H1 (cell line): ENCODE measurements around the gene SGMS2. TPM values are rescaled to one million over a fixed set of nuclear protein-coding genes. Genes with fewer than 3 reads are reported as not detected.

Source experiments
- CTCF ChIA-PET: fragments of 300-600 bp; sonication (Branson Sonifier 250); formaldehyde crosslinking; loops from one replicate; lab custom pipeline; 2021; ENCODE audit not compliant: partially characterized antibody; lab: Charles Lee
- POLR2A ChIA-PET: fragments of 300-600 bp; sonication (Branson Sonifier 250); formaldehyde crosslinking; loops from one replicate; lab custom pipeline; 2021; ENCODE audit warnings: inconsistent platforms; ENCODE audit not compliant: partially characterized antibody; lab: Charles Lee
- DNase-seq, 2 experiments: peaks; one replicate each; pipeline versions ENCODE4 v3.0.0 to v3.0.0-alpha.2; 2010 to 2022; ENCODE audit warnings: low spot score in 2 of 2, low read depth in 1 of 2, mixed read lengths in 1 of 2
- FAIRE-seq: peaks from 2 replicates; lab custom pipeline; 2011; peaks lifted over from hg19 to GRCh38; lab: Jason Lieb, UNC
- H2AFZ ChIP-seq: 2 replicates; pipeline ENCODE4 v1.8.1; 2012; ENCODE audit warnings: low read length, inconsistent platforms
- H2AK5ac ChIP-seq: 2 replicates; pipeline ENCODE4 v1.6.1; 2013; ENCODE audit warnings: low read depth, low read length
- H2BK120ac ChIP-seq: replicated peaks from 2 replicates; pipeline ENCODE3; 2013; ENCODE audit warnings: low read depth, low read length, inconsistent platforms
- H2BK12ac ChIP-seq: 2 replicates; pipeline ENCODE4 v1.6.1; 2013; ENCODE audit warnings: low read depth, low read length
- H2BK15ac ChIP-seq: 2 replicates; pipeline ENCODE4 v1.6.1; 2013; ENCODE audit warnings: low read length
- H2BK20ac ChIP-seq: 2 replicates; pipeline ENCODE4 v1.6.1; 2013; ENCODE audit warnings: low read length
- H2BK5ac ChIP-seq: 2 replicates; pipeline ENCODE4 v1.6.1; 2013; ENCODE audit warnings: low read depth, low read length
- H3K14ac ChIP-seq: 2 replicates; pipeline ENCODE4 v1.6.1; 2013; ENCODE audit warnings: inconsistent platforms; ENCODE audit not compliant: insufficient read length
- H3K18ac ChIP-seq: 2 replicates; pipeline ENCODE4 v1.6.1; 2013; ENCODE audit warnings: low read length; ENCODE audit errors: extremely low read depth
- H3K23ac ChIP-seq: 2 replicates; pipeline ENCODE4 v1.6.1; 2013; ENCODE audit warnings: inconsistent platforms; ENCODE audit not compliant: insufficient read length
- H3K23me2 ChIP-seq: 2 replicates; pipeline ENCODE4 v1.6.1; 2013; ENCODE audit warnings: low read depth, low read length
- H3K27ac ChIP-seq: 2 replicates; pipeline ENCODE4 v1.6.1; 2011; ENCODE audit warnings: low read depth, low read length, inconsistent platforms
- H3K27me3 ChIP-seq, 4 experiments: replicated peaks in 1 of 4; 1 replicate in 1 of 4; 2 replicates in 3 of 4; pipeline versions ENCODE4 v1.6.1 to v1.8.1; 2011 to 2013; ENCODE audit warnings: low read length in 3 of 4, mild to moderate bottlenecking in 3 of 4, inconsistent platforms in 2 of 4, mixed read lengths in 2 of 4, moderate library complexity in 1 of 4; ENCODE audit not compliant: control insufficient read depth in 3 of 4, insufficient read depth in 3 of 4; ENCODE audit errors: extremely low read depth in 1 of 4
- H3K36me3 ChIP-seq, 4 experiments: 2 replicates each; pipeline versions ENCODE4 v1.6.1 to v1.8.1; 2011 to 2013; ENCODE audit warnings: mild to moderate bottlenecking in 4 of 4, low read length in 3 of 4, moderate library complexity in 2 of 4, control low read depth in 1 of 4, inconsistent platforms in 1 of 4; ENCODE audit not compliant: insufficient read depth in 4 of 4, control insufficient read depth in 2 of 4
- H3K4ac ChIP-seq: replicated peaks from 2 replicates; pipeline ENCODE3; 2013; ENCODE audit warnings: low read length, low read depth, mixed read lengths, inconsistent platforms; ENCODE audit not compliant: insufficient read length
- H3K4me1 ChIP-seq, 4 experiments: replicated peaks in 1 of 4; 1 replicate in 1 of 4; 2 replicates in 3 of 4; pipeline versions ENCODE4 v1.6.1 to v1.8.1; 2011 to 2013; ENCODE audit warnings: low read length in 3 of 4, inconsistent platforms in 2 of 4, mixed read lengths in 1 of 4; ENCODE audit not compliant: insufficient read depth in 4 of 4, control insufficient read depth in 3 of 4
- H3K4me2 ChIP-seq, 2 experiments: 2 replicates each; pipeline versions ENCODE4 v1.6.1 to v1.8.1; 2011 to 2013; ENCODE audit warnings: low read depth in 2 of 2, low read length in 2 of 2, control low read depth in 1 of 2, inconsistent platforms in 1 of 2, mild to moderate bottlenecking in 1 of 2; ENCODE audit not compliant: insufficient read depth in 1 of 2
- H3K4me3 ChIP-seq, 4 experiments: fragments of 200-600, 300-600 bp in 1 of 4; sonication (generic), shearing (Covaris generic), sonication (Bioruptor Twin) in 1 of 4; 2 replicates each; pipeline versions ENCODE4 v1.5.1 to v1.8.1; 2011 to 2016; ENCODE audit warnings: low read length in 4 of 4, low read depth in 3 of 4, control low read depth in 2 of 4, inconsistent platforms in 2 of 4, mild to moderate bottlenecking in 2 of 4, mixed read lengths in 1 of 4, moderate library complexity in 1 of 4; ENCODE audit not compliant: insufficient read depth in 2 of 4; ENCODE audit errors: extremely low read depth in 1 of 4
- H3K56ac ChIP-seq: replicated peaks from 2 replicates; pipeline ENCODE3; 2013; ENCODE audit warnings: low read depth, mild to moderate bottlenecking, mixed read lengths, low read length, inconsistent platforms; ENCODE audit not compliant: insufficient read length
- H3K79me1 ChIP-seq: 2 replicates; pipeline ENCODE4 v1.6.1; 2013; ENCODE audit warnings: low read depth, low read length, control low read depth
- H3K79me2 ChIP-seq, 2 experiments: 2 replicates each; pipeline versions ENCODE4 v1.6.1 to v1.8.1; 2012 to 2013; ENCODE audit warnings: low read length in 2 of 2, mild to moderate bottlenecking in 2 of 2, inconsistent platforms in 1 of 2; ENCODE audit not compliant: insufficient read depth in 2 of 2, control insufficient read depth in 1 of 2
- H3K9ac ChIP-seq, 4 experiments: replicated peaks in 1 of 4; 1 replicate in 1 of 4; 2 replicates in 3 of 4; pipeline versions ENCODE4 v1.6.1 to v1.8.1; 2011 to 2013; ENCODE audit warnings: low read depth in 3 of 4, low read length in 3 of 4, control low read depth in 2 of 4, mild to moderate bottlenecking in 2 of 4, moderate library complexity in 2 of 4, inconsistent platforms in 1 of 4; ENCODE audit errors: extremely low read depth in 1 of 4
- H3K9me3 ChIP-seq, 2 experiments: 2 replicates each; pipeline versions ENCODE4 v1.6.1 to v1.8.1; 2012 to 2013; ENCODE audit warnings: mild to moderate bottlenecking in 2 of 2, moderate library complexity in 2 of 2, control low read depth in 1 of 2, inconsistent platforms in 1 of 2, low read depth in 1 of 2, low read length in 1 of 2, mixed read lengths in 1 of 2; ENCODE audit not compliant: insufficient read depth in 2 of 2
- H4K20me1 ChIP-seq, 2 experiments: replicated peaks in 1 of 2; 2 replicates each; pipeline versions ENCODE3 to v1.8.1; 2011 to 2013; ENCODE audit warnings: inconsistent platforms in 2 of 2, low read length in 2 of 2, mild to moderate bottlenecking in 1 of 2; ENCODE audit not compliant: insufficient read depth in 2 of 2, control insufficient read depth in 1 of 2
- H4K5ac ChIP-seq: 2 replicates; pipeline ENCODE4 v1.6.1; 2013; ENCODE audit warnings: low read length, low read depth, mixed read lengths, inconsistent platforms; ENCODE audit not compliant: insufficient read length
- H4K8ac ChIP-seq: 2 replicates; pipeline ENCODE4 v1.8.0; 2013; ENCODE audit warnings: mild to moderate bottlenecking, moderate library complexity, low read length, inconsistent platforms; ENCODE audit not compliant: insufficient read depth; ENCODE audit errors: extremely low read depth
- H4K91ac ChIP-seq: replicated peaks from 2 replicates; pipeline ENCODE3; 2013; ENCODE audit warnings: low read length, mixed read lengths, inconsistent platforms; ENCODE audit not compliant: insufficient read length
- BACH1 ChIP-seq: IDR thresholded peaks from 2 replicates; pipeline ENCODE4 v1.6.1; 2012; ENCODE audit warnings: low read length, improper control_type of control experiment
- CTCF ChIP-seq, 3 experiments: IDR thresholded peaks; 1 replicate in 2 of 3; 2 replicates in 1 of 3; pipeline versions ENCODE4 v1.5.1 to v1.6.1; 2011; ENCODE audit warnings: low read length in 3 of 3, mild to moderate bottlenecking in 3 of 3, inconsistent platforms in 2 of 3, low read depth in 1 of 3, moderate library complexity in 1 of 3; ENCODE audit not compliant: insufficient read depth in 1 of 3; ENCODE audit errors: control extremely low read depth in 1 of 3
- E2F6 ChIP-seq: IDR thresholded peaks from 2 replicates; pipeline ENCODE4 v1.6.1; 2012; ENCODE audit warnings: inconsistent platforms
- HDAC2 ChIP-seq, 2 experiments: fragments of 300-600 bp in 1 of 2; sonication (generic) in 1 of 2; IDR thresholded peaks; 2 replicates each; pipeline ENCODE4 v1.6.1; 2011 to 2012; ENCODE audit warnings: low read depth in 2 of 2, low read length in 2 of 2, mild to moderate bottlenecking in 2 of 2, moderate library complexity in 2 of 2, borderline replicate concordance in 1 of 2, inconsistent platforms in 1 of 2
- KDM5A ChIP-seq: fragments of 200-600 bp; IDR thresholded peaks from 2 replicates; pipeline ENCODE4 v1.7.1; 2012; ENCODE audit warnings: mild to moderate bottlenecking, low read length, inconsistent platforms, mixed read lengths
- NRF1 ChIP-seq: IDR thresholded peaks from 2 replicates; pipeline ENCODE4 v1.6.1; 2011; ENCODE audit warnings: mild to moderate bottlenecking, low read depth, low read length, improper control_type of control experiment
- SP4 ChIP-seq: IDR thresholded peaks from 2 replicates; pipeline ENCODE4 v1.6.1; 2012; ENCODE audit warnings: low read length, inconsistent platforms
- TCF12 ChIP-seq: IDR thresholded peaks from 2 replicates; pipeline ENCODE4 v1.6.1; 2011; ENCODE audit warnings: low read depth, mild to moderate bottlenecking, low read length
- WGBS, 2 experiments: shearing (Covaris generic) in 1 of 2; methylation state at CpG; one replicate each; pipeline versions ENCODE4 v1.1.6 to v1.1.7; 2013 to 2015; ENCODE audit warnings: low lambda C conversion rate in 2 of 2, mixed read lengths in 2 of 2, inconsistent platforms in 1 of 2, low coverage in 1 of 2, missing lambda C conversion rate in 1 of 2; ENCODE audit not compliant: insufficient replicate concordance in 2 of 2, insufficient coverage in 1 of 2, insufficient read length in 1 of 2; ENCODE audit errors: extremely low coverage in 1 of 2, missing lambda C conversion rate in 1 of 2; 5-methylcytosine and 5-hydroxymethylcytosine counted together
- polyA plus RNA-seq, 7 experiments: library from polyadenylated mRNA; depleted of rRNA in 3 of 7; stranded (reverse) in 5 of 7; unstranded in 2 of 7; fragments of >200 nt in 5 of 7; fragments of 200-250 nt in 2 of 7; gene quantifications; 1 replicate in 5 of 7; 2 replicates in 1 of 7; 4 replicates in 1 of 7; pipeline versions ENCODE4 v1.2.1 to v1.2.3, GENCODE V29; 2011 to 2013; ENCODE audit warnings: missing spikeins in 2 of 7, mixed read lengths in 2 of 7
- total RNA-seq: library from RNA; stranded (reverse); fragmentation: NEBNext Ultra II Directional; extraction: Animal tissue kit (Norgen Biotek cat#: 25700); gene quantifications from 2 replicates; pipeline ENCODE4 v1.2.1, GENCODE V29; 2021

Gene SGMS2
- total and polyA plus RNA-seq, 2 of the 8 experiments (the other 6 are each of a cell fraction or from before 2014, with no cell fraction given): 0.04 to 1.3 TPM

- no peak overlapping the region for H2BK15ac ChIP-seq
- H3K4ac ChIP-seq: no peak overlapping the region
- H2AFZ ChIP-seq: no peak overlapping the region
- CTCF ChIA-PET: interaction anchor here (0.6 to 0.7 kb wide), 2 partner anchors 24 to 93 kb away, joined by 3 read pairs; no protein-coding TSS in a partner anchor
- H3K4me1 ChIP-seq: peaks cover 0 to 2% (median 0%) of the 10 kb centered on the region in 4 experiments; a peak in 1 of 7 replicates
- no peak overlapping the region for H3K18ac ChIP-seq
- H3K4me3 ChIP-seq: no peak overlapping the region
- no peak overlapping the region for H2AK5ac ChIP-seq
- POLR2A ChIA-PET: no interaction called here
- H3K23ac ChIP-seq: no peak overlapping the region
- WGBS, 2 experiments: 92% methylated on average over 9 of the region's 9 CpGs; no CpG with 5 or more reads in 1 of the 2 experiments
- no peak overlapping the region for H3K14ac ChIP-seq
- no peak overlapping the region for H2BK120ac ChIP-seq
- H4K5ac ChIP-seq: no peak overlapping the region
- FAIRE-seq (no peak), DNase-seq (no peak)
- no peak overlapping the region for H4K8ac ChIP-seq
- no peak overlapping the region for H3K27ac ChIP-seq
- H3K36me3 ChIP-seq: no peaks in the 10 kb centered on the region
- no peaks in the 10 kb centered on the region for H3K27me3 ChIP-seq
- no peaks in the 10 kb centered on the region for H4K20me1 ChIP-seq
- no peak overlapping the region for H4K91ac ChIP-seq
- no peak overlapping the region for H2BK12ac ChIP-seq
- no peak overlapping the region for H3K4me2 ChIP-seq
- no peaks in the 10 kb centered on the region; a peak in 1 of 4 replicates for H3K9me3 ChIP-seq
- no peaks in the 10 kb centered on the region for H3K79me2 ChIP-seq
- no peak overlapping the region for H3K56ac ChIP-seq
- no peak overlapping the region for H3K9ac ChIP-seq
- H2BK5ac ChIP-seq: no peak overlapping the region
- H3K79me1 ChIP-seq: no peaks in the 10 kb centered on the region
- no peak overlapping the region for H2BK20ac ChIP-seq
- H3K23me2 ChIP-seq: no peaks in the 10 kb centered on the region; the same call in 1 of the 2 replicates
- TF ChIP-seq SP4 (no peak), NRF1 (no peak), CTCF (IDR thresholded peaks at IDR 0.05; ENCODE audit: control extremely low read depth in 1 of 3, insufficient read depth in 1 of 3, low read depth in 1 of 3, low read length in 3 of 3) (no peak), BACH1 (no peak), E2F6 (no peak), TCF12 (no peak), HDAC2 (IDR thresholded peaks at IDR 0.05; ENCODE audit: borderline replicate concordance in 1 of 2, low read depth in 2 of 2, low read length in 2 of 2) (no peak), KDM5A (no peak)
Observed at GRCh38 chr4:107853444-107854355, 29.0 kb downstream of the SGMS2 start.
